WTC11 (cell line): Measurements from ENCODE around the gene AIP. TPM values are rescaled to one million over a fixed set of nuclear protein-coding genes. Genes with fewer than 3 reads are reported as not detected.

Source experiments
- ATAC-seq: fragments of 200-7000 bp; cut with Tn5 transposase; 2 replicates; pipeline ENCODE4 v1.10.0; 2021; ENCODE audit warnings: mild to moderate bottlenecking, moderate library complexity
- CTCF ChIA-PET: fragments of 300-600 bp; sonication (Branson Sonifier 250); formaldehyde crosslinking; loops from one replicate; lab custom pipeline; 2021; ENCODE audit warnings: antibody characterized with exemption; lab: Charles Lee
- POLR2A ChIA-PET: fragments of 350-600 bp; sonication (Branson Sonifier 250); formaldehyde crosslinking; loops from one replicate; lab custom pipeline; 2021; ENCODE audit warnings: antibody characterized with exemption; lab: Charles Lee
- DNase-seq: peaks from one replicate; pipeline ENCODE4 v3.0.0; 2021; ENCODE audit warnings: low spot score
- H3K27ac Mint-ChIP-seq: 2 replicates; pipeline ENCODE4 v1.8.0; 2021; ENCODE audit warnings: mixed read lengths
- H3K27me3 Mint-ChIP-seq: 2 replicates; pipeline ENCODE4 v1.8.0; 2021; ENCODE audit warnings: low read depth, mild to moderate bottlenecking, moderate library complexity, mixed read lengths
- H3K36me3 Mint-ChIP-seq: 2 replicates; pipeline ENCODE4 v1.8.0; 2021; ENCODE audit warnings: mixed read lengths
- H3K4me1 Mint-ChIP-seq: 2 replicates; pipeline ENCODE4 v1.8.0; 2022; ENCODE audit warnings: mixed read lengths
- H3K4me3 Mint-ChIP-seq: 2 replicates; pipeline ENCODE4 v1.8.0; 2021; ENCODE audit warnings: mild to moderate bottlenecking, moderate library complexity, mixed read lengths
- H3K9me3 Mint-ChIP-seq: 2 replicates; pipeline ENCODE4 v1.8.0; 2021; ENCODE audit warnings: mixed read lengths
- ARID4B ChIP-seq: sonication (generic); formaldehyde crosslinking; IDR thresholded peaks from 2 replicates; pipeline ENCODE4 v1.8.0; 2023; ENCODE audit warnings: missing genetic modification reagents, mild to moderate bottlenecking, borderline replicate concordance
- CREB1 ChIP-seq: sonication (generic); formaldehyde crosslinking; IDR thresholded peaks from 2 replicates; pipeline ENCODE4 v1.8.0; 2023; ENCODE audit warnings: mild to moderate bottlenecking, missing genetic modification reagents
- CREM ChIP-seq: sonication (generic); formaldehyde crosslinking; IDR thresholded peaks from 2 replicates; pipeline ENCODE4 v1.8.1; 2022; ENCODE audit warnings: mild to moderate bottlenecking, missing genetic modification reagents, moderate library complexity
- CTCF ChIP-seq: fragments of 200-600 bp; IDR thresholded peaks from 2 replicates; pipeline ENCODE4 v1.8.0; 2022; ENCODE audit warnings: antibody characterized with exemption
- ELF4 ChIP-seq: sonication (generic); formaldehyde crosslinking; IDR thresholded peaks from 2 replicates; pipeline ENCODE4 v1.8.1; 2022; ENCODE audit warnings: low read depth, mild to moderate bottlenecking, moderate library complexity, missing genetic modification reagents
- ESRRA ChIP-seq: sonication (generic); formaldehyde crosslinking; IDR thresholded peaks from 2 replicates; pipeline ENCODE4 v1.8.1; 2022; ENCODE audit warnings: mild to moderate bottlenecking, missing genetic modification reagents, borderline replicate concordance
- FOXK1 ChIP-seq: sonication (generic); formaldehyde crosslinking; IDR thresholded peaks from 2 replicates; pipeline ENCODE4 v1.8.0; 2022; ENCODE audit warnings: mild to moderate bottlenecking, moderate library complexity, missing genetic modification reagents
- FOXP1 ChIP-seq: sonication (generic); formaldehyde crosslinking; IDR thresholded peaks from 2 replicates; pipeline ENCODE4 v1.8.0; 2022; ENCODE audit warnings: missing genetic modification reagents, mild to moderate bottlenecking, moderate library complexity, borderline replicate concordance
- GABPB1 ChIP-seq: sonication (generic); formaldehyde crosslinking; IDR thresholded peaks from 2 replicates; pipeline ENCODE4 v1.8.1; 2023; ENCODE audit warnings: mild to moderate bottlenecking, missing genetic modification reagents
- MAX ChIP-seq: sonication (generic); formaldehyde crosslinking; IDR thresholded peaks from 2 replicates; pipeline ENCODE4 v1.8.0; 2022; ENCODE audit warnings: mild to moderate bottlenecking, missing genetic modification reagents
- MYBL2 ChIP-seq: sonication (generic); formaldehyde crosslinking; IDR thresholded peaks from 2 replicates; pipeline ENCODE4 v1.8.1; 2023; ENCODE audit warnings: mild to moderate bottlenecking, moderate library complexity, missing genetic modification reagents
- NFATC4 ChIP-seq: fragments of 250-450 bp; sonication (Bioruptor Pico); IDR thresholded peaks from 2 replicates; pipeline ENCODE4 v1.9.0; 2021; ENCODE audit warnings: mild to moderate bottlenecking
- PRDM15 ChIP-seq: sonication (generic); formaldehyde crosslinking; IDR thresholded peaks from 2 replicates; pipeline ENCODE4 v1.8.0; 2022; ENCODE audit warnings: missing genetic modification reagents
- PRRX2 ChIP-seq: fragments of 250-450 bp; sonication (Bioruptor Pico); IDR thresholded peaks from 2 replicates; pipeline ENCODE4 v1.8.0; 2021; ENCODE audit warnings: mild to moderate bottlenecking
- USF1 ChIP-seq: sonication (generic); formaldehyde crosslinking; IDR thresholded peaks from 2 replicates; pipeline ENCODE4 v1.8.0; 2022; ENCODE audit warnings: mild to moderate bottlenecking, missing genetic modification reagents
- USF2 ChIP-seq: sonication (generic); formaldehyde crosslinking; IDR thresholded peaks from 2 replicates; pipeline ENCODE4 v1.8.1; 2023; ENCODE audit warnings: mild to moderate bottlenecking, missing genetic modification reagents, moderate library complexity
- ZBTB21 ChIP-seq: sonication (generic); formaldehyde crosslinking; IDR thresholded peaks from 2 replicates; pipeline ENCODE4 v1.8.1; 2023; ENCODE audit warnings: mild to moderate bottlenecking, missing genetic modification reagents, borderline replicate concordance
- ZNF423 ChIP-seq: fragments of 250-450 bp; sonication (Bioruptor Pico); IDR thresholded peaks from 2 replicates; pipeline ENCODE4 v2.1.2; 2022; ENCODE audit warnings: mild to moderate bottlenecking, moderate library complexity
- total RNA-seq: library from RNA; stranded (reverse); gene quantifications from 3 replicates; pipeline ENCODE4 v1.2.3, GENCODE V29; 2021

AIP gene
- total RNA-seq, 1 experiment from 2014 or later: 32.8 TPM

- POLR2A ChIA-PET: no interaction called here
- H3K4me3 Mint-ChIP-seq: peak overlapping the region; percentile 83
- TF ChIP-seq MAX (CRISPR knock-in tag): peak; percentile 56
- TF ChIP-seq CREM (CRISPR knock-in tag): peak; percentile 91
- peak; percentile 58; the same call in 1 of the 2 replicates for TF ChIP-seq USF1 (CRISPR knock-in tag)
- TF ChIP-seq MYBL2: 0 out of 2 replicates have a peak, but pooled peaks have one; percentile 53
- peak; percentile 53; the same call in 1 of the 2 replicates for TF ChIP-seq USF2 (CRISPR knock-in tag)
- 0 out of 2 replicates have a peak, but pooled peaks have one; percentile 59 for TF ChIP-seq CREB1 (CRISPR knock-in tag)
- TF ChIP-seq FOXP1 (CRISPR knock-in tag): 0 out of 2 replicates have a peak, but pooled peaks have one; percentile 30
- TF ChIP-seq ELF4 (CRISPR knock-in tag): no peak
- TF ChIP-seq ESRRA (CRISPR knock-in tag): 0 out of 2 replicates have a peak, but pooled peaks have one; percentile 75
- no peak for TF ChIP-seq ZNF423 (CRISPR knock-in tag)
- no peak for TF ChIP-seq PRDM15 (CRISPR knock-in tag)
- TF ChIP-seq PRRX2: 0 out of 2 replicates have a peak, but pooled peaks have one; percentile 20
- TF ChIP-seq CTCF: no peak
- no peak for TF ChIP-seq NFATC4
- TF ChIP-seq ZBTB21: peak; percentile 45; the same call in 1 of the 2 replicates
- TF ChIP-seq FOXK1 (CRISPR knock-in tag): peak; percentile 76
- TF ChIP-seq GABPB1 (CRISPR knock-in tag): peak; percentile 65
- peak; percentile 85; the same call in 1 of the 2 replicates for TF ChIP-seq ARID4B (CRISPR knock-in tag)
- CTCF ChIA-PET: no interaction called here
- peak overlapping the region; percentile 66 for H3K27ac Mint-ChIP-seq
- DNase-seq (peak; percentile 99), ATAC-seq (peak; percentile 4)
- peaks cover 20% of the 10 kb centered on the region for H3K27me3 Mint-ChIP-seq
- peaks cover 26% of the 10 kb centered on the region for H3K4me1 Mint-ChIP-seq
- peaks cover 2% of the 10 kb centered on the region; the same call in 1 of the 2 replicates for H3K36me3 Mint-ChIP-seq
- H3K9me3 Mint-ChIP-seq: no peaks in the 10 kb centered on the region
Observed at GRCh38 chr11:67508486-67509121, 25.8 kb downstream of the AIP start.
